Measurements from ENCODE around the gene DCBLD2.
"Not testable (repeated sequence)": the region's sequence is repeated elsewhere in the genome, so short reads cannot be mapped to it uniquely, and the experiment has no call there.

DCBLD2 gene

DNA sequence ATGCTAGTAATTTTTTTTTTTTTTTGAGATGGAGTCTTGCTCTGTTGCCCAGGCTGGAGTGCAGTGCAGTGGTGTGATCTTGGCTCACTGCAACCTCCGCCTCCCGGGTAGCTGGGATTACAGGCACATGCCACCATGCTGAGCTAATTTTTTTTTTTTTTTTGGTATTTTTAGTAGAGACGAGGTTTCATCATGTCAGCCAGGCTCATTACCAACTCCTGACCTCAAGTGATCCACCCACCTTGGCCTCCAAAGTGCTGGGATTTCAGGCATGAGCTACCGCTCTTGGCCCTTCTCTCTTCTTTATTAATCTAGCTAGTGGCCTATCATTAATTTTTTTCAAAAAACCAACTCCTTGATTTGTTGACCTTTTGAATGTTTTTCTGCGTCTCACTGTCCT is 70.4 kb downstream of the DCBLD2 start:
- not testable (repeated sequence) for DNase-seq (ENCODE audit: low spot score)

DNA sequence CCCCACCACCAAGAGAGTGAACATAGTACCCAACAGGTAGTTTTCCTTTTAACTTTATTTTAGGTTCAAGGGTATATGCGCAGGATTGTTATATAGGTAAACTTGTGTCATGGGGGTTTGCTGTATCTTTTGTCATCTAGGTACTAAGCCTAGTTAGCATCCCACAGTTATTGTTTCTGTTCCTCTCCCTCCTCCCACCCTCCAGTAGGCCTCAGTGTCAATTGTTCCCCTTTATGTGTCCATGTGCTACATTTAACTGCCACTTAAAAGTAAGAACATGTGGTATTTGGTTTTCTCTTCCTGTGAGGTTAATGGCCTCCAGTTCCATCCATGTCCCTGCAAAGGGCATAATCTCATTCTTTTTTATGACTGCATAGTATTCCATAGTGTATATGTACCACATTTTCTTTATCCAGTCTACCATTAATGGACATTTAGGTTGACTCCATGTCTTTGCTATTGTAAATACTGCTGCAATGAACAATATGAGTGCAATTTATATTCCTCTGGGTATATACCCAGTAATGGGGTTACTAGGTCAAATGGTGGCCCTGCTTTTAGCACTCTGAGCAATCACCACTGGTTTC is 72.2 kb downstream of the DCBLD2 start:
- no peak for DNase-seq (ENCODE audit: low spot score)

DNA sequence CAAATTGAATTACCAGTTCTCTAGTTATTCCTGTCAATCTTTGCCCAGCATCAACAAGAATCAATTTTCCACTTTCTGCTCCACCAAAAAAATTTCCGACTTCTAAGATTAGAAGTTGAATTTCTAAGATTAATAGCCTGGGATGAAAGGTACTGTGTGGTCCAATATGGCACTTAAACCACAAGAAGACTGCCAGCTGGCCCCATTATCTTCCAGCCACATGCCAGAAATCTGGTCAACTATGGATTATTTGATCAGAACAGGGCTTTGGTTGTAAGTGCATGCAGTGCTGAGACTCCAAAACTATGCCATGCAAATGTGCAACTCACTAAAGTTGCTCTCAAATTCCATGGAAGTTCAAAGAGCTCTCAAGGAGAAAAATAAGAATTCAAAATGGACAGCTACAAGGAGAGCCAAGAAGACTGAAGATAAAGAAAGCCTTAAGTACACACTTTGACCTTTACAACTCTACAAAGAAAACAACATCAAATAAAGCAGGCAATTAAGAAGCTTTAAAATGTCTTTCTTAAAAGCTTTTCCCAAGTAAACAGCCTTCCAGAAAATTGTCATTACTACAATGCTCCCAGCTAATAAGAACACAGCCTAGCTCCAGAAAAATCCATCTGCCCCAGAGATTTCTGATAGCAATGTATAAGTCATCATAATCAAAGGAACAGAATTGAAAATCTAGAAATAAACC is 74.1 kb downstream of the DCBLD2 start:
- no peak for DNase-seq (ENCODE audit: low spot score)

DNA sequence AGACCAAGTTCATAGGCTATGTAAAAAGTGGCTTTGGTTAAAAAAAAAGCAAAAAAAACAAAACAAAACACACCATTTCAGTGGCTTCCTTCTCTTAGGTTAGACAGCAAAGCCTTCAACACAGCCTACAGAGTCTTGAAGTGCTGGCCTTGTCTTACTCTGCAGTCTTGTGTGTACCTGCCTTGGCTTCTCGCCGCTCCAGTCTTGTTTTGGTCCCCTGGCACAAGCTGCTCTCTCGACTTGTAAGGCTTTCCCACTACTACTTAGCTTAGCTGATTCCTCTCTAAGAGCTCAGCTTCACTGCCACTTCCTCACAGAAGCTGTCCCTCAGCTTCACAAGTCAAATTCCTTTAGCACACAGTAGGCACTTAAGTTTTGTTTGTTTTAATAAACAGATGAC is 75.4 kb downstream of the DCBLD2 start:
- DNase-seq (ENCODE audit: low spot score): no peak

DNA sequence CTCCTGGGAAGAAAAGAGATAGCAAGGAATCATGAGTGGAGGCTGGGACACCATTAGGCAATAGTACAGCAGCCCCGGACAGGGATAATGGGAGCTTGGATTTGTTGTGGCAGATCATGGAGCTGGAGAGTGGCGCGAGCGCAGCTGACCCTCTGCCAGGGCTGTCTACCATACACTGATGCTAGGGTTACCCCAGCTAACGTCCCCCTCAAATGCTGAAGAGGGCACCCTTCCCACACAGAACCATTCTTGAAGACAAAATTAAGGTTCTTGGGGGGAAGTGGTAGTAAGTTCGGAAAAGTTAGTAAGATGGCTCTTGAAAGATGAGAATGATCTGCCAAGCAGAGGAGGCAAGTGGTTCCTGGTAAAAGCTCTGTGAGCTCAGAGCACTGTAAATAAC is 77.2 kb downstream of the DCBLD2 start:
- no peak for DNase-seq (ENCODE audit: low spot score)

DNA sequence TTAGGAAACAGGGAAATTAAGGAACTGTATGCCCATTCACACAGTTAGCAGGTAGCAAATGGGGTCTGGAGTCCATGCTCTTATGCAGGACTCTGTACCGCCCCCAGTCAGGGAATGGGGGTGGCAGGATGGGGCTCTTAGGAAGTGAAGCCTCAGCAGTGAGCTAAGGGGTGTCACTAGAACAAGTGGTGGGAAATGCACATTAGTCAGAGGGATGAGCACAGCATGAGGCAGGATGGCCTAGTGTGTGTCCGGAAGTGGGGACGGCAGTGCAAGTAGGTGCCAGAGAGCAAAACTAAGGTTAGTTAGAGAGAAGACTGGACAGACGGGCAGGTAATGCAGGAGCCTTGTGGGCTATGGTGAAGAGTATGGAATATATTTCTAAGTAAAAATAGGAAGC is 77.7 kb downstream of the DCBLD2 start:
- DNase-seq (ENCODE audit: low spot score): no peak

DNA sequence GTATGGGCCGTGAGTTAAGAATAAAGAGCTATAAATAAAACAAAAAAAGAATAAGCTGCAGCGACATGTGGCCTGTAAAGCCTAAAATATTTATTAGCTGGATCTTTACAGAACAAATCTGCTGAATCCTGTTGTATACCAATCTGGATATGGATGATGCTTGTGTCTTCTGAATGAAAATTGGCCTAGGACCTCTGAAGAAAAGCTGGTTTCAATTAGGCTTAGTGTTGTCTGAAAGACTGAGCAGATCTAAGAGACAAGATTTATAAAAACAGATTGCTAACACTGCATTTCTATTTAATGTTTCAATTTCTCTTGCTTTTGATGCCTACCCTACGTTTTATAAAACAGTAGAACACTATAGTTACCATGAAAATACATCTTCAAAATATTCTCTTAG is 80.4 kb downstream of the DCBLD2 start:
- DNase-seq (ENCODE audit: low spot score): no peak

DNA sequence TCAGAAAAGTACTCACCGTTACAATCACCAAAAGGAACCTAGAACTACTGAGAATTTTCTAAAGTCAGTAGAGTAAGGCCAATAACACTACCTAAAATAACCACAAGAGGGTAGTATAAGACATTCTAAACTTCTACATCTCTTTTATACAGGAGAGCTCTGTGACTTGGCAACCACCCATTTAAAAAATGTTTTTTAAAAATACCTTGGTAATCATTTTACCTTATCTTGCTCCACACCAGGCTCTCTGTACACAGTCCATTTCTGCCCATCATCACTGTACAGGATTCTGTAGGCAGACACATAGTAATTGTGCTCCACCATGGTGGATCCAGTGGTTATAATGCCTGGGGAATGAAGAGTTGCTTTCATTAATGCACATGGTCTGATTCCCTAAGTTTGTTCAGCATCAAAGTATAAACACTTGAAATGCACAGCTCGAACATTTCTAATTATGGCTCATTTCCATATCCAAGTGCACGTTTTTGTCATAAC is 83.9 kb downstream of the DCBLD2 start:
- DNase-seq (ENCODE audit: low spot score): no peak

DNA sequence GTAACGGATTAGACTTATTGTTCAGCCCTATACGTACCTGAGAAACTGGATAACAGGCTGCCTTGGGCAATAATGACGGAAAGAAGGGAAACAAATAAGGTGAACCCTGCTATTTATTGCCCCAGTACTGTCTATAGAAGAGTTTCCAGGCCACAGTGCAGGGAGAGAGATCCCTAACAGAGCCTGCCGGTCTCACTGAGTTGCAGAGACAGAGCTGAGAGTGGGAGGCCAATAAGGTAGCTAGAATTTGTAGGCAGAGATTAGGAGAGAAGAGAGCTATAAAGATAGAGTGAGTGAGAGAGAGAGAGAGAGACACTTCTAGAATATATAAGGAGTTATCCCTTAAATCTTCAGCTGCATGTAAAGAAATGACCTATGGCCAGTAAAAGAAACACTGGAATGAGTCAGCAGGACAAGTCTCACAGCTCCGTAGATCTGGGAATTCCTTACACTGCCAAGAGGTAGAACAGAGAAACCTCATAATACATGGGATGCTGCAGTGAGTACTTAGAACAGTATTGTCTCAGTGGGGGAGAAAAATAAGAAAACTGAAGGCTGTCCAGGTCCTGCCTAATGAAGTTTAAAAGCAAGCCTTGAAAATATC is 86.6 kb downstream of the DCBLD2 start:
- DNase-seq (ENCODE audit: low spot score): no peak

DNA sequence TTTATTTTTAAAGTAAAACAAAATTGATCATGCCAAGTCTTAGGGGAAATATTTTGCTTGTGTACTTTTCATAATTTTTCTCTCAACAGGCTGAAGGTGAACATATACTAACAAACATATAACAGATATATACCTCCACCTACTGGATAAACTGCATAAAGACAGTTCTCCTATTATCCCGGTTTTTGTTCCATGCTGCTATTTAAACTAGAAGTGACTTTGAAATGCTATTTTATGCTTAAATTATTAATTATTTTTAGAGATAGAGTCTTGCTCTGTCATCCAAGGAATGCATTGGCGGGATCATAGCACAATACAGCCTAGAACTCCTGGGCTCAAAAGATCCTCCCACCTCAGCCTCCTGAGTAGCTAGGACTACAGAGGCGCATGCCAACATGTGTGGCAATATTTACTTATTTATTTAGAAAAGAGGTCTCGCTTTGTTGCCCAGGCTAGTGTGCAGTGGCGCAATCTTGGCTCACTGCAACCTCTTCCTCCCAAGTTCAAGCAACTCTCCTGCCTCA is 88.6 kb downstream of the DCBLD2 start:
- no peak for DNase-seq (ENCODE audit: low spot score)

DNA sequence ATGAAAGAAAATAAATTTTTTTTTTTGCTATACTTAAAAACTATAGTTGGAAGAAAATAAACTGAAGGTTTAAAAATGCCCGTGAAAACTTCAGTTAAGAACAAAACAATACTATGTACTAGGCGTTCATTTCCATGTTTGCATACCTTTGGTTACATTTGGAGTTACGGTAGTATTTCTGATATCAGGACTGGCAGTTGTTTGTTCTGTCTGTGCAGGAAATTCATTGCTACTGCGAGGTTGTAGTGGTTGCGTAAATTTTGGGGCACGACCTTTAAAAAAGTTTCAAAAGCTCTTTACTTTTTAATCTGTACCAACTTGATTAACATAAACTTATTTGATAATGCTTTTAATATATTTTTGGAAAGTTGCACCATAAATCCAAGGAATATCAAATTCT is 90.4 kb downstream of the DCBLD2 start:
- no peak for DNase-seq (ENCODE audit: low spot score)

DNA sequence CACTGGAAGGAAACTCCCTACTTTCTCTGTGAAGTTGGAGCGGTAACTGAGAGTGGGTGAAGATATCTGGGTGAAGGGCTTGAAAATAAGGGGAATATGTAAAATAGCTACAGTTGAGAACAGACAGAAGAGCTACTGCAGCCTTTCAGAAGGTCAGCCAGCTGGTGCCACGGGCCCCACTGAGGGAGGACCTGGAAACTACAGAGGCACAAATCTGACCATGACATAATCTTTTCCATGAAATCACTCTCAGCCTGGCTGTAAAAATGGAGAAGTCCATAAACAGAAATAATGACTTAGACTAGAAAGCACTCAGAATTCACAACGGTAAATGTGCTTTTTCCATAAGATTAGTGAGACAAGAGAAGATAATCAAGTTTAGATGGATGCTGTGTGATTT is 91.9 kb downstream of the DCBLD2 start:
- DNase-seq (ENCODE audit: low spot score): no peak

DNA sequence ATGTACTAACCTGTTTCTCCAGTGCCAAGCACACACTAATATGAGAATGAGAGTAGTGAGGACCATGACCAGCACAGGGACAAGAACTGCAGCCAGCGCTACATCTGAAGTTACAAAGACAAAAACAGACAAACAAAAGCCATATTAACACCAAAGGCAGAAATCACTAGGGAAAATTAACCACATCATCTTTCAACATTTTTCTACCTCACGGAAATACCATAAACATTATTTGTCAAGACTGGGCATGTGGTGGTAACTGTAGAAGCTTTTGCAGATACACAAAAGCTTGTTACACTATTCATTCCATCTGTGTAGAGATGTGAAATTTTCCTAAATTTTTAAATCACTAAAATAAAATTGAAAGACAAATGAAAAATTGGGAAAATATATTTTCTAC is 93.4 kb downstream of the DCBLD2 start:
- no peak for DNase-seq (ENCODE audit: low spot score)

DNA sequence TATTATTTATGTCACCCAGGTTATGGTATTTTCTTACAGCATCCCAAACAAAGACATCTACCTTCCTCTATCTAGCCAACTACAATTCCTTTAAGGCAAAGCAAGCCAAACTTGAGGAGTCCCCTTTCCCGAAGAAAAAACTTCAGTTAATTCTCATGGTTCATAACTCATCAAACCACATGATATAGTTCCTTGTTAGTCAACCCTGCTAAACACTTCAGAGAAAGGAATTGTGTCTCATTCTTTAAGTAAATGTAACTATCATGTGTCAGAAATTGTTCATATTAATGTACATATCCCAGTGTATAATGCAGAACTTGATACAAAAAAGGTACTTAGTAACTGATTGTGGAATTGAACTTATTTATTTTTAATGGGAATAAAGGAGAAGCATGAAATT is 93.9 kb downstream of the DCBLD2 start:
- no peak for DNase-seq (ENCODE audit: low spot score)

DNA sequence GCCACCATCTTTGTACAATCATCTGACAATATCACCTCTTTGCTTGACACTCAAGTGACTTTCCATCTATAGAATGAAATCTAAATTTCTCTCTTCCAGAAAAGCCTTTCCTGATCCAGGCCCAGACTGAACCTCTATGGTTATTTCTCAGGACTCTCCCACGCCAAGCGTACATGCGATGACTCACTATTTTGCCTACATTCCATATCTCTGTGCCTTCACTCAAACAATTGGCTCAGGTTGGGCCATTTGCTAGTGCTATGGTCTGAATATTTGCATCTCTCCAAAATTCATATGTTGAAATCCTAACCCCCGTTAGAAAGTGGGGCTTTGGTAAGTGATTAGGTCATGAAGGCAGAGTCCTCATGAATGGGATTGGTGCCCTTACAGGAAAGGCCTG is 94.5 kb downstream of the DCBLD2 start:
- DNase-seq (ENCODE audit: low spot score): no peak

DNA sequence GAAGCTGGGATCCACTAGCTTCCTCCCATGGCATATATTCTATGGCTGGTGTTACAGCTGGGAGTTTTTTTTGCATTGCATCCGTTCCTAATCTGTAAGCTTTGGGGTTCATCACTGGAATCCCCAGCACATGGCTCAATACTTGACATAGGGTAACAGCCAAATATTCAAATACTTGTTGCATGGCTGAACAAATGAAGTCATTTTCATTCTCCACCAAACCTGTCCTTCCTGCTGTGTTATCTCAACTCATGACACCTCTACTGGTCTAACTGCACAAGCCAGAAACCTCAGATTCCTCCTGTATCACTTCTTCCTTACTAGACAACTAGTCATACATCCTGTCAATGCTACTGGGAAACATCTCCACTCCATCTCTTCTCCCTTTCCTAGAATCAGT is 95.0 kb downstream of the DCBLD2 start:
- DNase-seq (ENCODE audit: low spot score): no peak

DNA sequence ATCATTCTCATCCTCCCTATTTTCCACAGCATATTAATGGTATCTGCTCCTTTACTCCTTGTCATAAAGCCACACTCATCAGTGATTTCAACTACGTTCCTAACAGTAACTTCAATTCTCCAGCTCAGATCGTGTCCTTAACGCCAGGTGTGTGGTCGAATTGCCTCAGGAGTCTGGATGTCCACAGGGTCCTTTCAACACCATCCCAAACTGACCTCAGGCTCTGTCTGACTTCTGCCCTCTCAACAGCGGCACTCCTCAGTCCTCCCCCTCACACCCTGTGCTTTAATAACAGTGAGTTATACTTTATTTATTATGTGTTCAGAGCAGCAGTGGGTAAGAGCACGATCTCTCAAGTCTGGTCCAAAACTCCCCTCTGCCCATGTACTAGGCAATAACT is 95.9 kb downstream of the DCBLD2 start:
- no peak for DNase-seq (ENCODE audit: low spot score)

DNA sequence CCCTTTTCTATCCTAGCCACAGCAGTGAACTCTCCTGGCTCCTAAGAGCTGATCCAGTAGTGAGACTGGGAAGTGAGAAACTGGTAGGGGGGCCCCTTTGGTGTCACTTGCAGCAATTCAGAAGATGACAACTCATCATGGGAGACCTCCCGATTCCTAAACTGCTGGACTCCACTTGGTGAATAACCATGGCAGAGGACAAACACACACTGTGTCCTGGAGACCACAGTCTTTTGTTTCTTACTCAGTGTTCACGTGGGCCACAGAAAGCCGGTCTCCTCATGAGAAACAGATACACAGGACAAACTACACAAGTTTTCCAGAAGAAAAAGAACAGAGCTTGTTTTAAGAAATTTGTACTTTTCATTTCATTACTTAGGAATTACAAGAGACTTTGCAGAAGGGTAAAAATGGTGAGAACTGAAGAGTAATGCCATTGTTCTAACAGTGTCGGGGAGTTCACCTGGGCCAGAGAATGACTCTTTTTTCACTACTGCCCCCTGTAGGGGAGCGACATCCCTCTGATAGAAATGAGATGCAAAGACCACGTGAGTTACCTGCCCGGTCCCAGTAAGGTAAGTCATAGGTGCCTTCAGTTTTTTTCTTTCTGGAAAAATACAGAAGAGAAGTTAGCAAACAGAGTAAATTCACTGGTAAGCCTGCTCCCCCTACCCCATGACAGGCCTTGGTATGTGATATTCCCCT is 100.3 kb downstream of the DCBLD2 start:
- DNase-seq (ENCODE audit: low spot score): no peak

DNA sequence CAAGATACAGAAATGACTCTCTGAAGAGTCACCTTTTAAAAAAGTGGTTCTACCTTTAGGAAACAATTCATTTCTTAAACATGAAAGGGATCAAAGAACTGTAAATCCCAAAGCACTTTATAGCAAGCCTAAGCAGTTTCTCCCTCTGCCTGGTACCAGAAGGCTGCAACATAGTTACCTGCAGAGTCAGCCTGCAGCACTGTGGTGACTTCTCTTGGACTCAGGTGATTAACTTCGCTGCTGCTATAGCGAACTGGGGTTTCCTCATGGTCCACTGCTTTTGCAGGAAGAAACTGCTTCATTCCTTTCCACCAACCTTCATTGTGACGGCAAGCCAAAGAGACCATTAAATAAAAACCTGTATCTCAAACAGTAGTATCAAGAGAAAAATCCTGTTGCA is 101.1 kb downstream of the DCBLD2 start:
- no peak for DNase-seq (ENCODE audit: low spot score)

DNA sequence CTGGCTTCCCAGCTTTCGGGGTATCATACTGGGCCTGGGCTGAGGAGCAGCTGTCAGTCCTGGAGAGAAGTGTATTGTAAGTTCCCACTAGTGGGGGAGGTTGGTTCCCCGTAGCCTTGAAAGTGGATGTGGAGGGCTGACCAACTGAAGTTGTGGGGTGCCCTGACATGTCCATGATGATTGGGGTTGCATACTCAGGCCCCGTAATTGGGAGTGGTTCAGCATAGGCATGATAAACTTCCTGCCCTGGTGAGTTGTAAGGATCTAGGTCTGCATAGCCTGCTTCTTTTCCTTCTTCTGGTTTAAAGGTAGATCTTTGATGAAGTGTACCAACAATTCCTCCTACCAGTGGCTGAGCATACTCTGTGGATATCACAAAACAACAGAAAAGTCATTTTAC is 102.0 kb downstream of the DCBLD2 start:
- DNase-seq (ENCODE audit: low spot score): no peak

DNA sequence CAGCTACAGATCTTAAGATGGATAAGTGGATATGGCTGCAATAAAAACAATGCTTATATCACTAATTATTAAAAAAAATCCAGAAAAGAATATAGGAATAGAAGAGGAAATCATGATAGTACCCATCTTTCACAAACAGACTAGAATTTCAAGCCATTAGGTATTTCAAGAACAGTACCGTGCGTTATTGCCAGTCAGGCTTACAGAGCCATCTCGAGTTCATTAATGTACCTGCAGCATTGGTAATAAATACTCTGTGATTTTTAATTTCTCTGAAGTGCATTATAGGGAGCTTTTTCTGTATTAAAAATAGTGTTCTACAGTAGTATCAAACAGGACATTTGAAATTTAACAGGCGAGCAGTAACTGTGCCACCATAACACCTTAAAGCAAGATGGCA is 102.7 kb downstream of the DCBLD2 start:
- DNase-seq (ENCODE audit: low spot score): no peak

DNA sequence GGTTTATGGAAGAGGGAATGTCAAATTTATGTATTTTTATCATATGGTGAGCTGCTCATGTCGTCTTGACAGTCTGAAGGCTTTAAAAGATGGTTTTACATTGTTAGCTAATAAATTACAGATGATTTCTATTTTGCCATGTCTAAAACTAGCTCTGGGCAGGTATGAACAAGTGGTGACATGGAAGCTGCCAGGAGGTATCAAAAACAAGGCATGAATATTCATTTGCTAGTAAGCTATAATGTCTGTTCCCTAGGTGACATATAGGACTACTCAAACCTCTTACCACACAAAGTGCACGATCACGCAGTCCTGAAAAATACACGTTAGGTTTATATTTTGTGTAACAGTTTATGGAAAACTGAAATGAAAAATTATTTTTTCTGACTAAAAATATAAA is 103.6 kb downstream of the DCBLD2 start:
- no peak for DNase-seq (ENCODE audit: low spot score)

DNA sequence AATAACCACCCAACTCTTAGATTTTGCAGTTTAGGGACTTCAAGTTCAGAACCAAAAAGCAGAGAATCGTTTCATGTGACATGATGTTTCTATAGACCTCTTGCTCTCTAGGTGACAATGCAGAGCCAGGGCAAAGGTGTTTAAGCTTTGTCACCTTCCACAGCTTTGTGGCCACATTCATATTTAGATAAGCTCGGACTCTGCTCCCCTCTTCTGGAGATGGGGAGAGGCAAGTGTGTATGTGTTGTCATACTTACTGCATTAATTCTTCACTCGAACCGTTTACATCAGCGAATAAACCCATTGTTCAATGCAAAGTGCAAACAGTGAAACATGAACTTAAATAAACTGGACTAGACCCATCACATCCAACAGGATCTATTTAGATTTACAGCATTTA is 105.2 kb downstream of the DCBLD2 start:
- DNase-seq (ENCODE audit: low spot score): no peak
